Stimulated activated effector memory CD8-positive, alpha-beta T cell treated with anti-CD3 and anti-CD28 coated beads, Interleukin-12 subunit alpha, Interleukin-12 subunit beta, amount 100 ng/mL, for 72 hours (primary cell): Measurements from ENCODE around the gene IL12RB1.
"Not testable (repeated sequence)": the region's sequence is repeated elsewhere in the genome, so short reads cannot be mapped to it uniquely, and the experiment has no call there.

Experiments used
- ATAC-seq: fragments of 150-1000 bp; cut with Tn5 transposase; 2 replicates; pipeline ENCODE4 v1.10.0; 2021
- DNase-seq, 2 donors: peaks; one replicate each; pipeline ENCODE4 v3.0.0; 2021 to 2022; ENCODE audit warnings: low spot score in 2 of 2
- H3K27ac Mint-ChIP-seq: one replicate; pipeline ENCODE4 v1.8.0; 2022; ENCODE audit warnings: mild to moderate bottlenecking, mixed read lengths
- H3K36me3 Mint-ChIP-seq: one replicate; pipeline ENCODE4 v1.8.0; 2022; ENCODE audit warnings: mild to moderate bottlenecking, mixed read lengths
- H3K4me1 Mint-ChIP-seq: one replicate; pipeline ENCODE4 v1.8.0; 2022; ENCODE audit warnings: mixed read lengths
- H3K4me3 Mint-ChIP-seq: one replicate; pipeline ENCODE4 v1.8.0; 2022; ENCODE audit warnings: mild to moderate bottlenecking, mixed read lengths
- H3K9me3 Mint-ChIP-seq: one replicate; pipeline ENCODE4 v1.8.0; 2022; ENCODE audit warnings: mixed read lengths

IL12RB1 gene

GRCh38 chr19:18053576-18054219, 33.0 kb downstream of the IL12RB1 start:
- H3K27ac Mint-ChIP-seq, result no peak overlapping the region
- DNase-seq, result no peak
- H3K36me3 Mint-ChIP-seq, result peaks cover 18% of the 10 kb centered on the region
- no peak for ATAC-seq
- no peaks in the 10 kb centered on the region for H3K9me3 Mint-ChIP-seq
- peaks cover 31% of the 10 kb centered on the region for H3K4me1 Mint-ChIP-seq
- no peak overlapping the region for H3K4me3 Mint-ChIP-seq

DNA sequence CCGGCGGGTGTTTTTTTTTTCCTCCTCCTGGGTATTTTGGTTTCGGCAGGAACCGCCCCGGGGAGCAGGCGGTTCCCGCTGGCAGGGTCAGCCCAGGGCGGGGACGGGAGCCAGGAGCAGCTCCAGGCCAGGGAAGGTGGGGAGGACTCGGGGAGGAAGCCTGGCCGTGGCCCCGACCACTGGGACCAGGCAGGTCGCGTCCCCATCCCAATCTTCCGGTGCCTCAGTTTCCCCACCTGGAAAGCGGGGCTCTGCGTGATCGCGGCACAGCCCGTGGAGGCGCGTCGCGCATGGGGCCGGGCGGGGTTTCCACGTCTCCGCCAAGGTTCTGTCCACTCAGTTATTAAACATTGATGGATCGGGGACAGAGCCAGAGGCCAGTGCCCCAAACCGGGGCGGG, 34.8 kb downstream of the IL12RB1 start:
- H3K4me1 Mint-ChIP-seq, result peaks cover 24% of the 10 kb centered on the region

DNA sequence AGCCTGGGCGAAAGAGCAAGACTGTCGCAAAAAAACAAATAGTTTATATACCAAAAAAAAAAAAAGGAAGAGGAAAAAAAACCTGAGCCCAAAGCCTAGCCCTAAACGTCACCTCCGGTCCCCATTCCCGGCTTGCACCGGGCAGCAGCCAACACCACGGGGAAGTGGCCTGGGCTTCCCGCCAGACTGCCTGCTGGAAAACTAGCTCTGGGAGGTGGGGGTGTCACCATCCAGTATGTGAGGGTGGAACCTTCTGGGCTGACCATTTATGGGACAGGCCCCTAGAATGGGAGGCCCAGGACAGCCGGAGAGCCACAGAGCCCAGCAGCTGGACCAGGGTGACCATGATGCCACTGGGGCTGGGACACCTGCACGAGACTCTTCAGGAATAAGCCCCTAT, 37.3 kb downstream of the IL12RB1 start:
- H3K4me3 Mint-ChIP-seq, result no peak overlapping the region
- DNase-seq (no peak), ATAC-seq (no peak)
- H3K36me3 Mint-ChIP-seq, result peaks cover 23% of the 10 kb centered on the region
- peak overlapping the region; percentile 76 for H3K27ac Mint-ChIP-seq
- no peaks in the 10 kb centered on the region for H3K9me3 Mint-ChIP-seq
- H3K4me1 Mint-ChIP-seq, result peaks cover 40% of the 10 kb centered on the region

More for the DNA sequence above, 34.8 kb downstream of the IL12RB1 start:
- Mint-ChIP-seq H3K27ac (no peak overlapping the region), H3K36me3 (peaks cover 18% of the 10 kb centered on the region), H3K9me3 (no peaks in the 10 kb centered on the region), H3K4me3 (no peak overlapping the region)
- DNase-seq (no peak), ATAC-seq (no peak)

- H3K4me1 Mint-ChIP-seq, result peaks cover 52% of the 10 kb centered on the region
- H3K27ac Mint-ChIP-seq, result peak overlapping the region; percentile 87
- DNase-seq (no peak), ATAC-seq (no peak)
- no peaks in the 10 kb centered on the region for H3K9me3 Mint-ChIP-seq
- peaks cover 33% of the 10 kb centered on the region for H3K36me3 Mint-ChIP-seq
- peak overlapping the region; percentile 74 for H3K4me3 Mint-ChIP-seq
These were observed 40.5 kb downstream of the IL12RB1 start for GRCh38 chr19:18046059-18046718.

DNA sequence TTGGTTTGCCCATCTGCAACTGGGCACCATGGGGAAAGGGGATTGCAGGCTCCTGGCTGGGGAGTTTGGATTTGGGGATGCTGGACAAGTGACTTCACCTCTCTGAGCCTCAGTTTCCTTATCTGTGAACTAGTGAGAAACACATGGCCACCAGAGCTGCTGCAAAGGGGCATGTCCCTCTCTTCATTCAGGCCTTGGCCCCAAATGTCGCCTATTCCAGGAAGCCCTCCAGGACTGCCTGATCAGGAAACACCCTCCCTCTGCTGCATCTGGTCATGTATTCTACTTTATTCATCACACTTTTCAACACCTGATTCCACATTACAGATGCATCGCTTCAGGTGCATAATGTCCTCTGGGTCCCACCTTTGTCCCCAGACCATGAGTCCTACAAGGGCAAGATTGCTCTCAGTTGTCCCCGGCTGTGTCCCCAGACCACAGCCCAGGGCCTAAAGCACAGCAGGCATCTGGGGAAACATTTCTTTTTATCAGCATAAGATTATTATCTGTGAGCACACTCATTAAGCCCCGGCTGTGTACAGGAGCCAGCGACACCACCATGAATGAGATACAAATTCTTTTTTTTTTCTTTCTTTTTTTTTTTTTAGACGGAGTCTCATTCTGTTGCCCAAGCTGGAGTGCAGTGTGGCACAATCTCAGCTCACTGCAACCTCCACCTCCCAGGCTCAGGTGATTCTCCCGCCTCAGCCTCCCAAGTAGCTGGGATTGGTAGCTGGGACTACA, 41.3 kb downstream of the IL12RB1 start:
- peak overlapping the region; percentile 87 for H3K27ac Mint-ChIP-seq
- ATAC-seq (peak; percentile 11), DNase-seq (no peak)
- peaks cover 47% of the 10 kb centered on the region for H3K4me1 Mint-ChIP-seq
- H3K36me3 Mint-ChIP-seq, result peaks cover 26% of the 10 kb centered on the region
- no peaks in the 10 kb centered on the region for H3K9me3 Mint-ChIP-seq
- peak overlapping the region; percentile 74 for H3K4me3 Mint-ChIP-seq

- ATAC-seq, result peak; percentile 99
- H3K27ac Mint-ChIP-seq, result peak overlapping the region; percentile 87
- peaks cover 26% of the 10 kb centered on the region for H3K36me3 Mint-ChIP-seq
- peak overlapping the region; percentile 74 for H3K4me3 Mint-ChIP-seq
- peaks cover 41% of the 10 kb centered on the region for H3K4me1 Mint-ChIP-seq
- DNase-seq, result peak; percentile 72 to 93
- no peaks in the 10 kb centered on the region for H3K9me3 Mint-ChIP-seq
These were observed 41.9 kb downstream of the IL12RB1 start for GRCh38 chr19:18044825-18045304.

DNA sequence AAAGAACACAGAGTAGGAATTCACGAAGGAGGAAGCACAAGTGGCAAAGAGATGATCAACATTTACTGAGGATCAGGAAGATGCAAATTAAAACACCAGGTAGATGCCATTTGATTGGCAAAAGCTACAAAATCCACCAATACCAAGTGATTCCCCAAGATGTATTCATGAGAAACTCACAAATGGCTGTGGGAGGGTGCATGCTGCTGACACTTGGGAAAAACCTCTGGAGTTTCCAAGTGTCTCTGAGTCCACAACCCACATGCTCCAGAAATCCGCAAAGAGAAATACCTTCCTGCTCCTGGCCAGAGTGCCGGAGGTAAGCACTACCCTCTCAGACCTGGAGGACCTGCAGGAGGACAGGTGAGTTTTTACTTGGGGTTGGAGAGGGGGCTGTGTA, 43.1 kb downstream of the IL12RB1 start:
- H3K27ac Mint-ChIP-seq, result peak overlapping the region; percentile 7
- DNase-seq (no peak), ATAC-seq (no peak)
- H3K36me3 Mint-ChIP-seq, result peaks cover 26% of the 10 kb centered on the region
- H3K9me3 Mint-ChIP-seq, result no peaks in the 10 kb centered on the region
- H3K4me3 Mint-ChIP-seq, result peak overlapping the region; percentile 74
- peaks cover 37% of the 10 kb centered on the region for H3K4me1 Mint-ChIP-seq

- Mint-ChIP-seq H3K4me3 (no peak overlapping the region), H3K36me3 (peaks cover 26% of the 10 kb centered on the region), H3K27ac (no peak overlapping the region), H3K9me3 (no peaks in the 10 kb centered on the region), H3K4me1 (peaks cover 25% of the 10 kb centered on the region)
- no peak for ATAC-seq
- no peak for DNase-seq
These were observed 45.7 kb downstream of the IL12RB1 start for GRCh38 chr19:18041054-18041453.

DNA sequence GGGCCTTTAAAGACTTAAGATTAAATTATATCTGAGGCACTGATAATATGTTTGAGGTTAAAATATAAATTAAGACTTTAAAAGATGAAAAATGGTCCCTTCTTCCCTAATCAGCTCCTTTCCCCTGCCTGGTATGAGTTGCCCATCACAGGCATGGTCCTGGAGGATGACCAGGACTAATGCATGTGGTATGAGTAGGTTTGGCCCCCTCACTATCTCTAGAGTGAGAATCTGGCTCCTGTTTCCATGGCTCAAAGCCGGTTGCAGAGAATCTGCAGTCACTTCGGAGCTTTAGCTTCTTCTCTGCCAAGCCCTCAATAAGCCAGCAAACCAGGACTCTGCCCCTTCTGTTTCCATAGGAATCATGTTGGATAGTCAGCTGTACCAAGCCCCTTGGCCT, 54.6 kb downstream of the IL12RB1 start:
- DNase-seq, H3K27ac Mint-ChIP-seq, H3K4me3 Mint-ChIP-seq, H3K4me1 Mint-ChIP-seq, H3K9me3 Mint-ChIP-seq, ATAC-seq, H3K36me3 Mint-ChIP-seq: not testable (repeated sequence)

GRCh38 chr19:18031401-18031800, 55.3 kb downstream of the IL12RB1 start:
- H3K4me1 Mint-ChIP-seq, DNase-seq, H3K36me3 Mint-ChIP-seq, H3K9me3 Mint-ChIP-seq, H3K27ac Mint-ChIP-seq, H3K4me3 Mint-ChIP-seq: not testable (repeated sequence)
- peak; percentile 21 for ATAC-seq

GRCh38 chr19:18029617-18030338, 57.0 kb downstream of the IL12RB1 start:
- H3K9me3 Mint-ChIP-seq, result no peaks in the 10 kb centered on the region
- ATAC-seq (peak; percentile 11), DNase-seq (no peak)
- no peak overlapping the region for H3K4me3 Mint-ChIP-seq
- H3K27ac Mint-ChIP-seq, result no peak overlapping the region
- no peaks in the 10 kb centered on the region for H3K36me3 Mint-ChIP-seq
- H3K4me1 Mint-ChIP-seq, result peaks cover 6% of the 10 kb centered on the region

DNA sequence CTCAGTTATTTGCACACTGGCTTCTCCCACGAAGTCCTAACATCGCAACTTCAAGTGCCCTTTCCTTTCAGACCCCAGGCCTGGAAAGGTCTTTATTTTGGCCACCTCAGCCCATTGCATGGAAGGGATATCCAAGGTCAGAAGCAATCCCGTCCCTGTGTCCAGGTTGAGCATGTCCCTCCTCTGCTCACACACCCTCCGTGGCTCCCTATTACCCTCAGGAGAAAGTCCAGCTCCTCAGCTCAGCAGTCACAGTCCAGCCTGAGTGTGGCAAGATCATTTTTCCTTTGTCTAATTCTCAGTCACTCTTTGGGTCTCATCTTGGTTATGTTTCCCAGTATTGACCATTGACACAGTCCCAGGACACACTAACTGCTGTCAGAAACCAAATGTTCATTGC, 59.6 kb downstream of the IL12RB1 start:
- Mint-ChIP-seq H3K36me3 (peaks cover 4% of the 10 kb centered on the region), H3K4me3 (no peak overlapping the region), H3K9me3 (peaks cover 3% of the 10 kb centered on the region), H3K4me1 (peaks cover 26% of the 10 kb centered on the region), H3K27ac (no peak overlapping the region)
- no peak for ATAC-seq
- no peak for DNase-seq

DNA sequence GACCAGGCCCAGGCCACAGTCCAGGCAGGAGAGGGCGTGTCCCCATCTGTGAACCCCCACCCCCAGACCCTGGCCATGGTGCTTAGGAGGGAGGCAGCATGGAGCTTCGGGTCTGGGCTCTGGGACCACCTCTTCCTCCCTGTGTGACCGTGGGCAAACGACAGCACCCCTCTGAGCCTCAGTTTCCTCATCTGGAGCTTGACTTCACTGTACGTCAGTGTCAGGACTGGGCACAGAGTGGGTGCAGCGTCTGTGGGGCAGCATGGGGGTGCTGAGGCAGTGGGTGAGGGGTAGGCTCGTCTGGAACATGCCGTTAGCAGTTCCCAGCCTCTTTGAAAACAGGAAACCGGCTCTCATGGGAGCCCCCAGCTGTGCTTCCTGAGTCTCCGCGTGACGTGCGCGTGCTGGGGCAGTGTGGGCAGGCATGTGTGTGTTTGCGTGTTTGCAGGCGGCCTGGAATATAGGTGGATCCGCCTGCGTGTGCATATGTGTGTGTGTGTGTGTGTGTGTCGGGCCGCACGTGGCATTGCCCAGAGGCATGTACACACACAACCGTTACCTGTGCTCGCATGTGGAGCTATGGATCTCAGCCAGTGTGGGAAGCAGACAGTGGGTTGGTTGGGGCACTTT, 63.0 kb downstream of the IL12RB1 start:
- DNase-seq, result no peak
- Mint-ChIP-seq H3K27ac (peak overlapping the region; percentile 74), H3K4me1 (peaks cover 51% of the 10 kb centered on the region), H3K9me3 (peaks cover 3% of the 10 kb centered on the region), H3K36me3 (peaks cover 18% of the 10 kb centered on the region), H3K4me3 (peak overlapping the region; percentile 70)
- no peak for ATAC-seq

- Mint-ChIP-seq H3K4me1 (peaks cover 62% of the 10 kb centered on the region), H3K4me3 (peak overlapping the region; percentile 70), H3K36me3 (peaks cover 18% of the 10 kb centered on the region), H3K9me3 (peaks cover 3% of the 10 kb centered on the region), H3K27ac (peak overlapping the region; percentile 97)
- DNase-seq, result peak in 1 of 2 donors; percentile 73
- peak; percentile 68 for ATAC-seq
These were observed 65.5 kb downstream of the IL12RB1 start for GRCh38 chr19:18021121-18021755.
